Glutamatergic neuron (in vitro differentiated cells): ENCODE data around the gene HRH4. TPM values are rescaled to one million over a fixed set of nuclear protein-coding genes. Genes with fewer than 3 reads are reported as not detected.

ENCODE experiments used
- DNase-seq: peaks from one replicate; pipeline ENCODE4 v3.0.0; 2022
- H3K27ac Mint-ChIP-seq: one replicate; pipeline ENCODE4 v1.8.0; 2020; ENCODE audit warnings: mild to moderate bottlenecking, mixed read lengths, inconsistent platforms; ENCODE audit not compliant: unreplicated experiment
- H3K27me3 Mint-ChIP-seq: one replicate; pipeline ENCODE4 v1.8.0; 2020; ENCODE audit warnings: mild to moderate bottlenecking, moderate library complexity, mixed read lengths, inconsistent platforms; ENCODE audit not compliant: unreplicated experiment
- H3K36me3 Mint-ChIP-seq: one replicate; pipeline ENCODE4 v1.8.0; 2020; ENCODE audit warnings: mild to moderate bottlenecking, mixed read lengths, inconsistent platforms; ENCODE audit not compliant: unreplicated experiment
- H3K4me1 Mint-ChIP-seq: one replicate; pipeline ENCODE4 v1.8.0; 2020; ENCODE audit warnings: mild to moderate bottlenecking, low read depth, mixed read lengths, inconsistent platforms; ENCODE audit not compliant: unreplicated experiment
- H3K4me3 Mint-ChIP-seq: one replicate; pipeline ENCODE4 v1.8.0; 2020; ENCODE audit warnings: mild to moderate bottlenecking, mixed read lengths, inconsistent platforms; ENCODE audit not compliant: unreplicated experiment
- H3K9me3 Mint-ChIP-seq: one replicate; pipeline ENCODE4 v1.8.0; 2020; ENCODE audit warnings: mild to moderate bottlenecking, moderate library complexity, mixed read lengths, inconsistent platforms; ENCODE audit not compliant: unreplicated experiment
- CTCF ChIP-seq: fragments of 200-600 bp; sonication (generic); IDR thresholded peaks from one replicate; pipeline ENCODE4 v1.5.0; 2021; ENCODE audit not compliant: partially characterized antibody, unreplicated experiment
- total RNA-seq: library from RNA; stranded (reverse); fragmentation: NEBNext Ultra II Directional; extraction: Animal tissue kit (Norgen Biotek cat#: 25700); gene quantifications from one replicate; pipeline ENCODE4 v1.2.1, GENCODE V29; 2021; ENCODE audit not compliant: unreplicated experiment

The HRH4 gene
- total RNA-seq, 1 donor from 2014 or later, result not detected

GRCh38 chr18:24500766-24501165, 40.3 kb downstream of the HRH4 start:
- TF ChIP-seq CTCF, result no peak
- H3K4me1 Mint-ChIP-seq, result peaks cover 5% of the 10 kb centered on the region
- no peaks in the 10 kb centered on the region for H3K27me3 Mint-ChIP-seq
- peaks cover 5% of the 10 kb centered on the region for H3K9me3 Mint-ChIP-seq
- peaks cover 4% of the 10 kb centered on the region for H3K36me3 Mint-ChIP-seq
- no peak for DNase-seq
- H3K4me3 Mint-ChIP-seq, result no peak overlapping the region
- no peak overlapping the region for H3K27ac Mint-ChIP-seq

DNA sequence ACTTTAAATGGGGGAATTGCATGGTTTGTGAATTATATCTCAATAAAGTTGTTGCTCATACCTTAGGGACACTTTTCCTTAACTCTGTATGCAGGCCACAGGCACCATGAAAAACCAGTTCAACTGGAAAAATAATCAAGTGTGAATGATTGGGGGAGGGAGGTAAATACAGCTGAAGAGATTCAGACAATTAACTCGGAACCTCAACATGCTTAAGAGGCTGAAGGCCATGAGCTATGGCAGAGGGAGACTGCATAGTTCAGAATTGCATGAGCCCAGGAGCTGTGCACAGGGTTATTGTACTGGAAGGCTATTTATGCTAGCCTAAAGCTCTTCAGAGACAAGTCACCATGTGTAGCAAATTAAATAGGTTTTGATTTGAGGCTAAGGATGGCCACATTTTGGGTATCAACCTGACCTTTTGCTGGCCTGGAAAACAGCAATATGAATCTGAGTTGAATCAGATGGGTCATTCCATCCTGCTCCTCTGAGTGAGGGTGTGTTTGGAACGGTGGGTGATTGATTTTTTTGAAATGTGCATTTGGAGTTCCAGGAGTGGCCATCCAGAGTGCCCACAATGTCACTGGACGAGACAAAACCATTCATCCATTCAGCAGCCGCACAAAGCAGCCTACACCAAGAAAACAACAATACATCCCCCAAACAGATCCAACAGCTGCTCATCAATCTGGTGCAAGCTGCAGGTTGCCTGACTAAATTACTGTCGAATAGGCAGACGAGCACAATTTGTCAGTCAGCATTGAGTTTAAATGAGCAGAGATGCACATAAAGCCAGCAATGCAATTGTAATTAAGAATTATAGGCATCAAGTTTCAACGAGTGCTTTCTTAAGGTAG, 42.5 kb downstream of the HRH4 start:
- Mint-ChIP-seq H3K9me3 (peaks cover 5% of the 10 kb centered on the region), H3K27ac (peak overlapping the region; percentile 40), H3K4me3 (no peak overlapping the region), H3K4me1 (peaks cover 5% of the 10 kb centered on the region), H3K36me3 (peaks cover 4% of the 10 kb centered on the region), H3K27me3 (no peaks in the 10 kb centered on the region)
- DNase-seq, result no peak
- TF ChIP-seq CTCF, result no peak

DNA sequence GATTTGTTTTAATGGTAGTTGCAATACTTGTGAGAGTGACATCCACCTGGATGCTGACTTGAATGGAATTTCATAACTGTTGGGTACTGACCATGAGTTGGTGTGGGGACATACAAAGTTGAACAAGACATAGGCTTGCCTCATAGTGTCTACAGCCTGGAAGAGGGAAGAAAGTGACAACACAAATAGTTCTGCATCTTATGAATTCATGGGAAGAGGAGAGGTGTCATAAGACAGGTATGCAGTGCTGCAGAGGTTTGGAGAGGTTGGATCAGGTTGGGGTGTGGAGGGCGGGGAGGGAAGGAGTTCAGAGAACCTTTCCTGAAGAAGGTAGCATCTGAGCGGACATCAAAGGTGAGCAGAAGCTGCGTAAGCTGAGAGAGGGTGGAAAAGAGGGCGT, 44.0 kb downstream of the HRH4 start:
- Mint-ChIP-seq H3K9me3 (peaks cover 3% of the 10 kb centered on the region), H3K4me3 (no peak overlapping the region), H3K36me3 (peaks cover 4% of the 10 kb centered on the region), H3K27ac (no peak overlapping the region), H3K27me3 (no peaks in the 10 kb centered on the region), H3K4me1 (peaks cover 5% of the 10 kb centered on the region)
- no peak for DNase-seq
- TF ChIP-seq CTCF, result no peak

GRCh38 chr18:24506175-24506574, 45.7 kb downstream of the HRH4 start:
- Mint-ChIP-seq H3K27me3 (no peaks in the 10 kb centered on the region), H3K27ac (no peak overlapping the region), H3K4me3 (no peak overlapping the region), H3K4me1 (peaks cover 5% of the 10 kb centered on the region), H3K36me3 (no peaks in the 10 kb centered on the region), H3K9me3 (no peaks in the 10 kb centered on the region)
- no peak for TF ChIP-seq CTCF
- no peak for DNase-seq

GRCh38 chr18:24509435-24509834, 49.0 kb downstream of the HRH4 start:
- no peak for DNase-seq
- no peak overlapping the region for H3K27ac Mint-ChIP-seq
- H3K27me3 Mint-ChIP-seq, result no peaks in the 10 kb centered on the region
- H3K9me3 Mint-ChIP-seq, result no peaks in the 10 kb centered on the region
- peaks cover 2% of the 10 kb centered on the region for H3K4me1 Mint-ChIP-seq
- no peaks in the 10 kb centered on the region for H3K36me3 Mint-ChIP-seq
- H3K4me3 Mint-ChIP-seq, result no peak overlapping the region
- no peak for TF ChIP-seq CTCF
